ENCODE data around the gene PDE11A.
A peak's percentile ranks its signal among the peaks of the same experiment; 100 is the strongest.
"Not testable (repeated sequence)": the region's sequence is repeated elsewhere in the genome, so short reads cannot be mapped to it uniquely, and the experiment has no call there.

The PDE11A gene

GRCh38 chr2:178008636-178009289 lies 63.8 kb downstream of the PDE11A start:
- DNase-seq = no peak

- no peak for DNase-seq
These were observed 65.9 kb downstream of the PDE11A start for GRCh38 chr2:178006710-178007109.

- no peak for DNase-seq
These were observed 66.8 kb downstream of the PDE11A start for GRCh38 chr2:178005756-178006155.

- DNase-seq = no peak
These were observed 70.5 kb downstream of the PDE11A start for GRCh38 chr2:178002038-178002437.

GRCh38 chr2:177998996-177999395 lies 73.6 kb downstream of the PDE11A start:
- DNase-seq = no peak

GRCh38 chr2:177998006-177998405 lies 74.6 kb downstream of the PDE11A start:
- no peak for DNase-seq

GRCh38 chr2:177992992-177993391 lies 79.6 kb downstream of the PDE11A start:
- no peak for DNase-seq

GRCh38 chr2:177989029-177989885 lies 83.3 kb downstream of the PDE11A start:
- DNase-seq = no peak

- DNase-seq = no peak
These were observed 87.8 kb downstream of the PDE11A start for GRCh38 chr2:177984749-177985148.

GRCh38 chr2:177983183-177983788 lies 89.3 kb downstream of the PDE11A start:
- DNase-seq = peak; percentile 43

GRCh38 chr2:177972782-177973181 lies 99.8 kb downstream of the PDE11A start:
- no peak for DNase-seq

GRCh38 chr2:177972123-177972522 lies 100.5 kb downstream of the PDE11A start:
- DNase-seq = no peak

GRCh38 chr2:177970670-177971454 lies 101.7 kb downstream of the PDE11A start:
- no peak for DNase-seq

GRCh38 chr2:177964892-177965291 lies 107.7 kb downstream of the PDE11A start:
- DNase-seq = no peak

GRCh38 chr2:177952151-177952550 lies 120.4 kb downstream of the PDE11A start:
- no peak for DNase-seq

GRCh38 chr2:177947598-177947997 lies 125.0 kb downstream of the PDE11A start:
- not testable (repeated sequence) for DNase-seq

- not testable (repeated sequence) for DNase-seq
These were observed 128.0 kb downstream of the PDE11A start for GRCh38 chr2:177944530-177944929.

- DNase-seq = no peak
These were observed 129.8 kb downstream of the PDE11A start for GRCh38 chr2:177942731-177943130.

GRCh38 chr2:177939211-177939610 lies 133.4 kb downstream of the PDE11A start:
- DNase-seq = no peak

GRCh38 chr2:177930916-177931315 lies 141.7 kb downstream of the PDE11A start:
- no peak for DNase-seq

- no peak for DNase-seq
These were observed 142.7 kb downstream of the PDE11A start for GRCh38 chr2:177929662-177930522.

- DNase-seq = no peak
These were observed 149.3 kb downstream of the PDE11A start for GRCh38 chr2:177923323-177923722.
